HG03442 (cell line): Measurements from ENCODE around the gene NUBPL.
A peak's percentile ranks its signal among the peaks of the same experiment; 100 is the strongest.

Experiments
- ATAC-seq: cut with Tn5 transposase; IDR thresholded peaks from one replicate; pipeline ENCODE4 v1.9.1; 2021; ENCODE audit warnings: mild to moderate bottlenecking, moderate library complexity; ENCODE audit not compliant: unreplicated experiment

The NUBPL gene

GRCh38 chr14:31561155-31561846 is at the start of gene NUBPL:
TSS of gene NUBPL (plus strand) at chr14:31561404. CDS start at chr14:31561440, 36 bp downstream.
- ATAC-seq, result peak; percentile 93

GRCh38 chr14:31527087-31527486 is 34.1 kb upstream of the NUBPL start:
- no peak for ATAC-seq

- ATAC-seq, result no peak
Measured at GRCh38 chr14:31527546-31527945, 33.7 kb upstream of the NUBPL start.

GRCh38 chr14:31529053-31529452 is 32.2 kb upstream of the NUBPL start:
- no peak for ATAC-seq

DNA sequence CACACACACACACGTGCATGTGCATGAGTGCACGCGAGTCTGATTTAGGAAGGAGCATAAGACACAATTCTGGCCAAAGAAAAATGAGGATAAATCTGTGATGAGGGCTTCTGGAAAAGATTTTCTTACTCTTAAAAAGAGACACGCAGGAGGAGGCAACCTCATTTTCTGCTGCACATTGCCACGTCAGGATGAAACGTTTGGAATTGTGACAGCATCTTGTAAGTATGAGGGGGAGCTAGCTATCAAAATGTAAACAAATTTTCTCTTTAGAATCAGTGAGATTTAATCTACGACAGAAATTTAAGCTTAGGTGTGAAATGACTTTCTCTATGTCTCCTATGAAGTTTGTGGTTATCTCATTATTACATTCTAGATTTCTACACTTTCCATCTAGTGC is 31.1 kb upstream of the NUBPL start:
- ATAC-seq, result no peak

GRCh38 chr14:31536201-31536960 is 24.8 kb upstream of the NUBPL start:
- no peak for ATAC-seq

DNA sequence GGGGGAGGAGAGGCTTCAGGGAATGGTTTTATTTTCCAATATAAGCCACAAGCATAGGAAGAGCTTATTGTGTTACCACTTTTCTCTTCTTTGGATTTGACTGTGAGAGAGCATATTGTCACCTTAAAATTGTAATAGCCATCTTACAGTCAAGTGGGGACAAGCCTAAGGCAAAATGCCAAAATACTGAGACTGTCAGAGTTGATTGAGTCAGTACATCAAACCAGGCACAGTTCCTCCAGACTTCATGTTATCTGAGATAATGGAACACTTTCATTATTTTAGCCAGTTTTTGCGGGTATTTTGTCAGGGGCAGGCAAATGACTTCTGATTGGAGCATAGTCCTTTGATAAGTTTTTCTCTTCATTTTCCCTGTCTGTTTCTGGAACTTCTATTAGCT is 19.5 kb upstream of the NUBPL start:
- ATAC-seq, result no peak

- ATAC-seq, result peak; percentile 73
Measured at GRCh38 chr14:31543969-31544799, 17.0 kb upstream of the NUBPL start.

GRCh38 chr14:31544816-31545215 is 16.4 kb upstream of the NUBPL start:
- no peak for ATAC-seq

DNA sequence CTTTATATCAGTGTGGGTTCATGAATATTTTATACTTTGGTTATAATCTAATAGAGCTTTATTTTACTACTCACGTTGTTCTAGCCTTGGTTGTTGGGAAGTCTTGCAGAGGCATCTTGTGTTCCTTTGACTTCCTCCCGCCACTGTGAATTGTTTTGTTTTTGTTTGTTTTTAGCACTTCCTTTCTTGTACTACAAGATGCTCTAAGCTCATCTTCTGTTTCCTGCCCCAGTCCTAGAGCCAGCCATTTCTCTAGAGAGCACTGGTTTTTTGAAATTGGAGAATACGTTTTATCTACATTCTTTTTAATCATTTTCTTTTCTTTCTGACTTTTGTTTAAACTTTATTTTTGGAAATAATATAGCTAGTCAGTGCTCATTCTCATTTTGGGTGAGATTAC is 15.9 kb upstream of the NUBPL start:
- no peak for ATAC-seq

- ATAC-seq, result no peak
Measured at GRCh38 chr14:31549817-31550216, 11.4 kb upstream of the NUBPL start.

GRCh38 chr14:31550589-31550988 is 10.6 kb upstream of the NUBPL start:
- no peak for ATAC-seq

DNA sequence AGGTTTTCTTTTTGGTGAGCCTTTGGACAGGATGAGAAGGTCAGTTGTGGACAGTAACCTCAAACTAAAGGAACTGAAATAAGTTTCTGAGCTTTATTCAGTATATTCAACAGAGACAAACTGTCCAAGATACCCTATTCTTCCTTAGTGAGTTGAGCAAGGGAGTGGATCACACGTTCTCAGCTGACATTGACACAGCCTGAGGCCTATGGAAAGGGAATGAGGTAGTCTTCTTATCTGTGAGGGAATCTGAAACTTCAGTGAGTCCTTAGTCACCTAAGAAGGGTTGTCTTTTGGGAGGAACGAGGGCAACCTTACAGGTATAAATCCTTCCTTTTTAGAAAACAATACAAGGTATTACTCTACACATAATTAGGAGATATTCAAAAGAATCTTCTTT is 5.0 kb upstream of the NUBPL start:
- ATAC-seq, result no peak

DNA sequence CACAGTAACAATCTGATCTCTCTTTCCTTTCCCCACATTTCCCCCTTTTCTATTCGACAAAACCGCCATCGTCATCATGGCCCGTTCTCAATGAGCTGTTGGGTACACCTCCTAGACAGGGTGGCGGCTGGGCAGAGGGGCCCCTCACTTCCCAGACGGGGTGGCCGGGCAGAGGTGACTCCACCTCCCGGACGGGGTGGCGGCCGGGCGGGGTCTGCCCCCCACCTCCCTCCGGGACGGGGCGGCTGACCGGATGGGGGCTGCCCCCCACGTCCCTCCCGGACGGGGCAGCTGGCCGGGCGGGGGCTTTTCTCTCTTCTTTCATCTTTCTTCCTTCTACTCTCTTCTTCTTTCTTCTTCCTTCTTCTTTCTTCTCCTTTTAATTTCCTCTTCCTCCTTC is 1.3 kb upstream of the NUBPL start:
- ATAC-seq, result no peak

- peak; percentile 6 for ATAC-seq
Measured at GRCh38 chr14:31560759-31561154, 447 bp upstream of the NUBPL start.

DNA sequence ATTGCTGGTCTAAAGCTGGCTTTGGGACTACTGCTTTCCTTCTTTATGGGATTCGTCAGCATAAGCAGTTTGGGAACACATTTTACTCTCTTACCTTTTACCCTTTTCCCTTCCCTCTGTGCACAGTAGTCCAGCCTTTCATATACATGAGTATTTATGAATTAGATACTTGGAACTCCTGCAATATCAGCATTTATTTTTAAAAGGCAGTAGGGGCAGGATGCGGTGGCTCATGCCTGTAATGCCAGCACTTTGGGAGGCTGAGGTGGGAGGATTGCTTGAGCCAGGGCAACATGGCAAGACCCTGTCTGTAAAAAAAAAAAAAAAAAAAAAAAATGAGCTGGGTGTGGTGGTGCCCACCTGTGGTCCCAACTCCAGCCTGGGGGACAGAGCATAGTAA is 3.0 kb downstream of the NUBPL start:
- ATAC-seq, result no peak

- ATAC-seq, result no peak
Measured at GRCh38 chr14:31566456-31566855, 5.3 kb downstream of the NUBPL start.

GRCh38 chr14:31567655-31568054 is 6.5 kb downstream of the NUBPL start:
- ATAC-seq, result no peak

GRCh38 chr14:31568161-31568560 is 7.0 kb downstream of the NUBPL start:
- ATAC-seq, result no peak

DNA sequence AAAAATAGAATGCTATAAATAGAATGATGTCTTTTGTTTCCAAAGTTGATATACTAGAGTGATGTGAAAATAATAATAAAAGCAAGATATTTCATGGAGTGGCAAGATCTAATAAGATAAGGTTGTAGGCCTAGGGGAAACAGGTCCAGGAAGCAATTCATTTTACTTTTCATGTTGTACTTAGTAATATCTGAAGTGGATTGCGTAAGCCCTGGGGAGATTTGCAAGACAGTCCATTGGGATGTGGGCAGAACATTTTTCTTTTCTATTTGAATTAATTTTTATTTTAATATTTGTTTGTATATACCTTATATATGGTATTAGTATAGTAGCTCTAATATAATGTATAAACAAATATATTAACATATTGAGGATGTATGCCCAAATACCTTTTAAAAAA is 7.5 kb downstream of the NUBPL start:
- ATAC-seq, result no peak

DNA sequence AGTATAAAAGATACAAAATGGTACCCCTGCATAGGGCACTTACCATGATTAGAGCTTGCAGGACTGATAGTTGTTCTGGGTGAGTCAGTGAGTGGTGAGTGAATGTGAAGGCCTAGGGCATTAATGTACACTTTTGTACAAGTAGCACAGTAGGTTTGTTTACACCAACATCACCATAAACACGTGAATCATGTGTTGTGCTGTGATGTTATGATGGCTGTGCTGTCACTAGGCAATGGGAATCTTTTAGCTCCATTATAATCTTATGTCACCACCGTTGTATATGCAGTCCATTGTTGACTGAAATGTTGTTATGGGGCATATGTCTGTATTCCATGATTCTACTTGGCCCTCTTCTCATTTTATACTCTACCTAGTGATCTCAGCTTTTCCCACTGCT is 11.8 kb downstream of the NUBPL start:
- no peak for ATAC-seq

GRCh38 chr14:31576949-31577348 is 15.7 kb downstream of the NUBPL start:
- no peak for ATAC-seq
